Muscle of back (tissue), 11 donors: ENCODE data around the gene EPS8. TPM values are rescaled to one million over a fixed set of nuclear protein-coding genes. Genes with fewer than 3 reads are reported as not detected.

Experiments
- DNase-seq, 3 donors: peaks; one replicate each; pipeline versions ENCODE4 v3.0.0 to v3.0.0-alpha.2; 2013
- polyA plus RNA-seq, 10 donors: library from polyadenylated mRNA; unstranded; fragments of 120-200 nt; gene quantifications; one replicate each; pipeline ENCODE4 v1.2.1, GENCODE V29; 2013; ENCODE audit not compliant: insufficient read length in 10 of 10

EPS8 gene
- polyA plus RNA-seq, 10 donors = 34.3 to 52.8 (median 39.8) TPM

GRCh38 chr12:15801770-15802744, 12.9 kb upstream of the EPS8 start:
- DNase-seq = no peak

GRCh38 chr12:15800278-15800677, 11.1 kb upstream of the EPS8 start:
- no peak for DNase-seq

GRCh38 chr12:15797818-15798217, 8.6 kb upstream of the EPS8 start:
- DNase-seq = no peak

DNA sequence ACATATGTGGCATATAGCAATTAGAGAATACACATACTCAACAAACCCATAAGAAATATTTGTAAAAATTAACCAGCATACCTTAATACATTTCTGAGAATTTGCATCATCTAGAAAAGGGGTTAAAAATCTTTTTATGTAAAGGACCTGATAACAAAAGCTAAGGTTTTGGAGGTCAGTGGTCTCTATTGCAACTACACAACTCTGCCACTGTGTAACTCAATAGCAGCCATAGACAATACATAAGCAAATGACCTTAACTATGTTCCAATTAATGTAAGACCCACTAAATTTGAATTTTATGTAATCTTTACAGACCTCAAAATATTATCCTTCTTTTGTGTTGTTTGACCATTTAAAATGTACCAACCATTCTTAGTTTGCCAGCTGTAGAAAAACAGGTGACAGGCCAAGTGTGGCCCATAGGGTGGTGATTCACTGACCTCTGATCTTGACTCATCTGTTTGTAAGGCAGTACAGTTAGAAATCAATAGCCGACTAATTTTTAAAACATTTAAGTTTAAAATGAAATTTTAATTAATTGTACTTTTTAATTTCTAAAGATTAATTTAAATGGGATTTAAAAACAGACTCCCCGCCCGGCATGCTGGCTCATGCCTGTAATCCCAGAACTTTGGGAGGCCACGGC, 7.4 kb upstream of the EPS8 start:
- DNase-seq = no peak

- no peak for DNase-seq
Measured at GRCh38 chr12:15794836-15795235, 5.6 kb upstream of the EPS8 start.

DNA sequence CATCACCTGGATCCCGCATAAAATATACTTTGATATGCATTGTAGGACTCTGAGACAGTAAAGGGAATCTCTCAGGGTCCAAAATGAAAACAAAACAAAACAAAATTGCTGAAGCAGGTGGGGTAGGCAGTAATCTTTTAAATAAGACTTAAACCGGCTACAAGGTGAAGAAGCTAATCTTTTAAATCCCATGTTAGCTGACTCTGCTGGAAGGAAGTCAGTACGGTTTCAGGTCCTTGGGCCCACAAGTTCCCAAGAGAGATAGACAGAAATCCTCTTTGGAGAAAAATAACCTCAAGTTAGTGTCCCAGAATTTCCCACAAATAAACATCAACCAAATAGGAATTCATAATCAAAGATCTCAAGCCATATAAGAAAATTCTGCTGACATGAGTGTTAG, 5.0 kb upstream of the EPS8 start:
- no peak for DNase-seq

GRCh38 chr12:15788233-15789219, 662 bp downstream of the EPS8 start:
- DNase-seq = peak in 2 of 3 donors; percentile 53 to 80

- peak in 2 of 3 donors; percentile 26 to 53 for DNase-seq
Measured at GRCh38 chr12:15787778-15788177, 1.4 kb downstream of the EPS8 start.

DNA sequence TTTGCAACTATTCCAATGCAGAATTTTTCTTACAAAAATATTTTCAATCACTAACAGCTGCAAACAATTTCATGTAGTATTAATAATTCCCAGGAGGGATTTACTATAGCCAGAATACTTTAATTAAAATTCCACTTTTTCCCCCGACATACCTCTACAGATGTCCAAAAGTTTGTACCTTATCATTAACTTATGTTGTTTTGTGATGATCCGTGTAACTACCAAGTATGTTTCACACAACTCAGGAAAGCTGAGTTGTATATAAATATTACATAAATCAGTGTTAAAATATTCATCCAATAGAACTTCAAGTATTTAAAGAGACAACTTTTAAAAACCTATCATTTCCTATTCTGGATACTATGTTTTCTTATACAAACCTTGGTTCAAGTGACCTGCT, 2.4 kb downstream of the EPS8 start:
- peak in 1 of 3 donors; percentile 54 for DNase-seq

DNA sequence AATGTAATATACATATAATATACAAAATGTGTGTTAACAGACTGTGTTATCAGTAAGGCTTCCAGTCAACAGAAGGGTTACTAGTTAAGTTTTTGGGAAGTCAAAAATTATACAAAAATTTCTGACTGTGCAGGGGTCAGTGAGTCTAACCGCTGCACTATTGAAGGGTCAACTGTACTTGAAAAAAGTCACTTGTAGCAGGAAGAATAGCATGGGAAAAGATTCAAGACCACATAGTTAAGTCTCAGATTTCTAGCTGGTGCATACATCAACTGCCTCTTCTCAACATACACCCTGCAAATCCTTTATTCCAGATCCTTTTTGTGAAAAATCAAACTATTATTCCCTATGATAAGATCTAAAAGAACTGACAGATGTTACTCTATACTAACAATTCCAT, 5.9 kb downstream of the EPS8 start:
- DNase-seq = no peak

DNA sequence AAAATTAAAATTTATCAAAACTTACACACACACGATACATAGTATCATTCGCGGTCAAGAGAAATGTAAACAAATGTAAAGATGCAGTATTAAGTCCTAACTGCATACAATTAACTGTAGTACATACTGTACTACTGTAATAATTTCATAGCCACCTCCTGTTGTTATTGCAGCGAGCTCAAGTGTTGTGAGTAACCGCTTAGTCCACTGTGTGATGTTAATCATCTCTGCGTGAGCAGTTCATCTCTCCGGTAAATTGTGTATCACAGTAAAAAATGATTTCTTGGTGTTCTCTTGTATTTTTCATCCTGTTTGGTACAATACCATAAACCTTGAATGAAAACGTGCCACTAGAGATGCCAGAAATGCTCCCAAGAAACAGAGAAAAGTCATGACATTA, 6.5 kb downstream of the EPS8 start:
- DNase-seq = no peak

- DNase-seq = no peak
Measured at GRCh38 chr12:15779925-15780324, 9.3 kb downstream of the EPS8 start.

DNA sequence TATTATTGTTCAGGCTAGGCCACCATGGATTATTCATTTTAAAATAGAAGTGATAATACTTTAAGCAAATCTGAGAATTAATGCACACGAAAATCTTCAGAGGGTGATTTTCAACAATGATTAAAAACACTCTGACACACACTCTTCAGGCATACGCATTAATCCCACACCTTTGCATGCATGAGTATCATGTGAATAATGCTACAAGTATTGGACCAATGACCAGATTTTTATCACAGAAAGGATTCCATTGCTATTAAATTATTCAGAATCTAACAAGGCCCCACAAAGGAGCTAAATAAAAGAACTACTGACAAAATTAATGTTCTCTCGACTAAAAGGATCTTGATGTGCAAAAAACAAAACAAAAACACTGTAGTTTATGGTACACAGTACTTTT, 11.1 kb downstream of the EPS8 start:
- DNase-seq = no peak

DNA sequence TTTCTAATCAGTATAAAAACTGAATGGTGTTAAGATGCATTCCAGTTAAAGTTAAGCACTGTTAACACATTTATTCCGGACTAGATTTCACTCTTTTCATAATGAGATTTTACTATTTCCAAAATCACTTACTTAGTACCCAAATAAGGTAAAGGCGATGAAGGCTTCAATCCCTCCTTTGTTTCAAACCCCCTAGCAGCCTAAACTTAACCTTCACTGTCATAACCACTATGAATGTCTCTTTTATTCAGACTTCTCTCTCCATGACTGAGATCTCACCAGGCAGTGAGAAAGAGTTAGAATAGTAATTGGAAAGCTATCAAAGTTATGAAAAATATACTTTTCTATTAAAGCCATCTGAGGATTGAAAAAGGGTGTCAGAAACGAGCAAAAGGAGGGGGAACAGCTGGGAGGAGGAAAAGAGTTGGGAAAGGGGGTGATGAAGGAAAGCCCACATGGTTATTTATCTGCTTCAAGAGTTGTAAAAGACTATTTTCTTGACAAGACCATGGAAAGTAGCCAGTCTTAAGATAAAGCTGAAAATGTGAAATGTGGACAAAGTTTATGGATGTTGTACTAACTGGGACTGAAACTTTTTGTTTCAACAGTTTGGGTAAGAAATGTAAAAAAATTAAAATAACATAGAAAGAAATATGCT, 11.7 kb downstream of the EPS8 start:
- DNase-seq = no peak

GRCh38 chr12:15776532-15776931, 12.7 kb downstream of the EPS8 start:
- no peak for DNase-seq

DNA sequence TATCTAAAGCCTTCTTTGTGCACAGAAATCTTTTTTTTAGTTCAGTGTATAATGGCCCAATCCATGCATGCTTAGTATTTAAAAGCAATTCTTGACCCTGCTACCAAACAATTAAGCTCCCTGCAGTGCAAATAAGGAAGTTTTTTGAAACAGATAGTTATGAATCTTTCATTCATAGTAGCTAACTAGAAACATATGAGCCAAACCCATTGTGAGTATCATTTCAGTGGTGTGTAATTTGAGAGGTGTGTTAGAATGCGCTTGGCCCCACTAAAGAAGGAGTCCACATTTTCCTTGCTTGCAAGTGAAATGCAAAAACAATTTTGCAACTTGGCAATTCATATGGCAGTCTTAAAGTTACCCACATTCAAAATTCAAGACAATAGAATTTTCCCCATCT, 14.4 kb downstream of the EPS8 start:
- peak in 1 of 3 donors; percentile 54 for DNase-seq

GRCh38 chr12:15772405-15773018, 16.7 kb downstream of the EPS8 start:
- DNase-seq = no peak

GRCh38 chr12:15770581-15770980, 18.6 kb downstream of the EPS8 start:
- no peak for DNase-seq

GRCh38 chr12:15770021-15770420, 19.2 kb downstream of the EPS8 start:
- no peak for DNase-seq

GRCh38 chr12:15769586-15769985, 19.6 kb downstream of the EPS8 start:
- DNase-seq = peak in 1 of 3 donors; percentile 45

GRCh38 chr12:15767301-15767700, 21.9 kb downstream of the EPS8 start:
- DNase-seq = no peak
